Activated effector memory CD4-positive, alpha-beta T cell treated with Interleukin-2 at 50 U/mL for 16 hours (primary cell): ENCODE measurements around the gene CDK5R1.
"Not testable (repeated sequence)": the region's sequence is repeated elsewhere in the genome, so short reads cannot be mapped to it uniquely, and the experiment has no call there.

Source experiments
- DNase-seq: peaks from one replicate; pipeline ENCODE4 v3.0.0-alpha.2; 2020

Gene CDK5R1

GRCh38 chr17:32519228-32520103 is 32.7 kb downstream of the CDK5R1 start:
- peak; percentile 76 for DNase-seq

DNA sequence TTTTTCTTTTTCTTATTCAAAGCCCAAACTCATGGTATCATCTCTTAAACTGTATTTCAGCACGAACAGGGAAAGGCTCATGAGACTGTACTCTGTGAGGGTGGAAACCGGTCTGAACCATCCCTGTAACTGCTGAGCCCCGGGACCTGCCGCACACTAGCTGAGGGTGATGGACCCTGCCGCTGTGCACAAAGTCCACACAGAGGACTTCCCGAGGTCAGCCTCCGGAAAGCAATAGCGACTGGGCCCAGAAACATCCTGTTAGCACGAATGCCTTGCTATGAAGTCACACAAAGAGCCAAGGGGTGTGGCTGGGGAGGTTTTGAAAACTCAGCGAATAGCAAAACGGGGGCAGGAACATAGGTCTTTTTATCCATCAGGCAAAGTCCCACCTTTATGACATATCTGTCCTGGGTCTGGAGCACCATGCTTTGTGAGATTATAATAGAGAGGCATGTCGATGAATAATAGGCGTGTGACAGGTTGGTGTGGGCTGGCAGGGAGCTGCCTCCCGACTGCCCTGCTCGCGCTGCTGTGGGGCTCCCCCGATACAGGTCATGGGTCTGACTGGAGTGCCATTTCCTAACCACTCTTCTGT is 33.4 kb downstream of the CDK5R1 start:
- peak; percentile 52 for DNase-seq

DNA sequence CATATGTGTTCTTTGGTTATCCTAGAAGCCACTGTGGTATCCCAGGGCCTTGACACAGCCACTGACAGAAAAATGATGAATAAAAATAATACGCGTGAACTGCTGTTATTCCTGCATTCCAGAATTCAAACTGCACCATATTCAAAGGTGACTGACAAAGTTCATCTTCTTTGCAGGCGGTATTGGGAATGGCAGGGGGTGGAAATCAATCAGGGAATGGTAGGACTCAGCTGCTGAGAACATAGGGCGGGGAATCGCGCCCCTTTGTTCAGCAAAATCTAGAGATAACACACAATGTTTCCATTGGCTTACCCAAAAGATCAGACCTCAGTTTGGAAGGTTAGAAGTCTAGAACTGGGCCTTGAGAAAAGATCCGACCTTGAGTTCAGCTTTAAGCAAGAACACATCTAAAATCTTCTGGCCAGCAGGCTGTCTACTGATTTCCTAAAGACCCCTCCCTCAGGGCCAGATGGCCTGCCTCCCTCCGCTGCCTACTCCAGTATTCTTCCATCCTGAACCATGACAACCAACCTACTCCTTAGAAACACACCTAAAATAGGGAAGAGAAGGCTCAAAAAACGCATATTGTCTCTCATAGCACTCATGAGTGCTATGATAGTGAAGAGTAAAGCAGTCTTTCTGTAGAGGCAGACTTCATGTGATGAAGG is 34.1 kb downstream of the CDK5R1 start:
- no peak for DNase-seq

DNA sequence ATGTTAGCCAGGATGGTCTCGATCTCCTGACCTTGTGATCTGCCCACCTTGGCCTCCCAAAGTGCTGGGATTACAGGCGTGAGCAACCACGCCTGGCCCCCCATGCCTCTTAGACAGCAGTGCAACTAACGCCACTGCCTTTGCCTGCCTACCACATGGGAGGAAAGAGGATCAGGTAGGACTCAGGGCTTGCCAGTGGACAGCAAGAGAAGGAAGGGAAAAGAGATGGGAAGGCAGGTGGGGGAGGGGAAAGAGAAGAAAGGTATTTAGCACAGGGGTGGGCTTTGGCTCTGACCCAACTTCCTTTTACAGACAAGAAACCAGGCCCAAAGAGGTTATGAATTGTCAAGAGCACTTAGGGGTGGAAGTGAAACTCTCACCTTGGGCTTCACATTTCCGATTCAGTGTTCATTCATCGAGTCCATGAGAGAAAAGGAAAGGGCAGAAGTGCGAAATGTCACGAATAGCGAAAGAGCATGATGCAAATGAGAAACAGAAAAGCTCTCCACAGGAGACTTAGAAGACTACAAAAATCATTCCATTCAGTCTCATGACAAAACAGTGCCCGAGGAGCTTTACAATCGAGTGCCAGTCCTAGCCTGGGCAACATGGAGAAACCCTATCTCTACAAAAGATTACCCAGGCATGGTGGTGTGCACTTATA is 36.4 kb downstream of the CDK5R1 start:
- no peak for DNase-seq

DNA sequence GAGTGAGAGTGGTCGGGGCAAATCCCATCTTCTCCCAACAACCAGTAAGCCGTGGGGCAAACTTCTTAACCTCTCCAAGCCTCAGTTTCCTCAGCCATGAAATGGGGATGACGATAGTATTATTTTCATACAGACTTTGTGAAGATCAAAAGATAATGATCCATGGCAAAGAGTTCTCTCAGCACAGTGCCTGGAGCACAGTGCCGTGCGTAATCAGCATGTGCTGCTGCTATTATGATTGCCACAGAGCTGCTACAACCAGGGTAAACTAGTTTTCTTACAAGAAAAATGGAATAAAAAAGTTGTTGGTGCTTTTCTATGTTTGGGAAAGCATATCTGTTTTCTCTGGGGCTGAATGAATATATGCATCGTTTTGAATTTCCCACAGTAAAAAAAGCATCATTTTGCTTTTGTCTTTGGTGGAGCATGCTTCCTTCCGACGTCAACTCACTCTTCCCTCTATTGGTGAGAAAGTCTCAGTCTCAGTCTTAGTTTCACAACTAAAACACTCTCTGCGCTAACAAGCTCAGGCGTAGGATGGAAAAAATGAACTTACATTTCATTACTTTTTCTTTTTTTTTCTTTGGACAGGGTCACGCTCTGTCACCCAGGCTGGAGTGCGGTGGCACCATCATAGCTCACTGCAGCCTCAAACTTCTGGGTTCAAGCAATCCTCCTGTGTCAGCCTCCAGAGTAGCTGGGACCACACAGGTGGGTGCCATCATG is 37.2 kb downstream of the CDK5R1 start:
- DNase-seq = no peak

GRCh38 chr17:32524553-32524880 is 37.7 kb downstream of the CDK5R1 start:
- DNase-seq = not testable (repeated sequence)

GRCh38 chr17:32525122-32525521 is 38.3 kb downstream of the CDK5R1 start:
- no peak for DNase-seq

DNA sequence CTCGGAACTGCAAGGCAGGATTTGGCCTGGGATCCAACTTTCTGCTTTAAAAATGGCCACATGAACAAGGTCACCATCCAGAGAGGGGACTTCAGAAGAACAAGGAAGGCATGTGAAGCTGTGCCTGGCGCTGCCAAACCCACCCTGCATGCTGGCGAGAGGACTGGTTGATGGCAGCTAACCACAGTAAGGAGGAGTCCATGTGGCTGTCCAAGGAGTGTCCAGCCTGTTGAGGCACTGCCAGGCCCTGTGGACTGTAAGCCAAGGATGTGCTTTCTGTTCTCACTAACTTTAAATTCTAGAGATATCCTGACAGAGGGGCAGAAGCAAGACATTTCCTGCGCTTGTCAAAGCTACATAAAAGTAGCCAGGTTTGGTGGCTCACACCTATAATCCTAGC is 40.4 kb downstream of the CDK5R1 start:
- DNase-seq = no peak

GRCh38 chr17:32528825-32529224 is 42.0 kb downstream of the CDK5R1 start:
- no peak for DNase-seq

- no peak for DNase-seq
Measured at GRCh38 chr17:32529604-32530003, 42.8 kb downstream of the CDK5R1 start.

DNA sequence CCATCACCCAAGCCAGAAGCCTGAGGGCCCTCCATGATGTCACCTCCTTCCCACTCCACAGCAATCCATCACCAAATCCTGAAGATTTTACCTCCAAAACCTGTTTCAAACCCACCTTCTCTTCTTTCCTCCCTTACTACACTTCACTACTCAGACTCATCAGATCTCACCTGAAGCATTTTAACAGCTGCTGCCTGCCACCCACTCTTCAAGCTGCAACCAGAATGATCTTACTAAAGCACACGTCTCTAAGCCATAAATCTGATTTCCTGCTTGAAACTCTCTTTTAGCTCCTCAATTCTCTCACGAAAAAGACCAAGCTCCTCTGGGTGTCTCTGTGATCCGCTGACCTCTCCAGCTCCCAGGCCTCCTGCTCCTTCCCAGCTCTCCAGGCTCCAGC is 46.5 kb downstream of the CDK5R1 start:
- DNase-seq = no peak

- DNase-seq = no peak
Measured at GRCh38 chr17:32536736-32537643, 50.2 kb downstream of the CDK5R1 start.
